SK-N-SH (cell line): ENCODE results near the gene CRIP3. TPM values are rescaled to one million over a fixed set of nuclear protein-coding genes. Genes with fewer than 3 reads are reported as not detected.

ENCODE experiments used
- CTCF ChIA-PET: fragments of 300-600, 350-600 bp; formaldehyde crosslinking; extraction: SDS; loops from one replicate; lab custom pipeline; 2021; lab: Yijun Ruan, JAX
- POLR2A ChIA-PET: fragments of 350-600 bp; sonication (Branson Sonifier 250); formaldehyde crosslinking; extraction: SDS; loops from one replicate; lab custom pipeline; 2020; ENCODE audit warnings: antibody characterized with exemption, inconsistent platforms; lab: Yijun Ruan, JAX
- DNase-seq: peaks from one replicate; pipeline ENCODE4 v3.0.0; 2012
- H2AFZ ChIP-seq: fragments of 200-600 bp; sonication (generic); 2 replicates; pipeline ENCODE4 v1.8.1; 2016; ENCODE audit warnings: antibody characterized with exemption, mild to moderate bottlenecking, low read depth
- H3F3A ChIP-seq: fragments of 200-600 bp; sonication (generic); replicated peaks from 2 replicates; pipeline ENCODE3; 2016; ENCODE audit warnings: antibody characterized with exemption, mild to moderate bottlenecking; ENCODE audit not compliant: insufficient read depth
- H3K27ac ChIP-seq, 2 experiments: fragments of 200-500 bp in 1 of 2; fragments of 200-600 bp in 1 of 2; sonication (Bioruptor generic) in 1 of 2; sonication (generic), shearing (Covaris generic) in 1 of 2; 2 replicates each; pipeline versions ENCODE4 v1.5.1 to v1.6.1; 2014 to 2016; ENCODE audit warnings: low read depth in 2 of 2, inconsistent platforms in 1 of 2, low read length in 1 of 2, mild to moderate bottlenecking in 1 of 2, mixed read lengths in 1 of 2
- H3K27me3 ChIP-seq: fragments of 200-600 bp; sonication (generic), shearing (Covaris generic); 2 replicates; pipeline ENCODE4 v1.6.1; 2016; ENCODE audit warnings: mixed run types; ENCODE audit not compliant: insufficient read depth
- H3K36me3 ChIP-seq, 2 experiments: fragments of 200-500 bp in 1 of 2; fragments of 200-600 bp in 1 of 2; sonication (Bioruptor generic) in 1 of 2; sonication (generic) in 1 of 2; replicated peaks in 1 of 2; 2 replicates each; pipeline versions ENCODE3 to v1.5.1; 2014 to 2016; ENCODE audit warnings: low read length in 1 of 2, mild to moderate bottlenecking in 1 of 2; ENCODE audit not compliant: insufficient read depth in 2 of 2, control insufficient read depth in 1 of 2
- H3K4me1 ChIP-seq, 2 experiments: fragments of 200-500 bp in 1 of 2; fragments of 200-600 bp in 1 of 2; sonication (Bioruptor generic) in 1 of 2; sonication (generic), shearing (Covaris generic) in 1 of 2; 2 replicates each; pipeline versions ENCODE4 v1.5.1 to v1.6.1; 2014 to 2016; ENCODE audit warnings: low read depth in 1 of 2, low read length in 1 of 2, mixed run types in 1 of 2; ENCODE audit not compliant: insufficient read depth in 2 of 2, control insufficient read depth in 1 of 2
- H3K4me2 ChIP-seq: fragments of 200-600 bp; sonication (generic), shearing (Covaris generic); 2 replicates; pipeline ENCODE4 v1.6.1; 2017; ENCODE audit warnings: mixed run types
- H3K4me3 ChIP-seq, 2 experiments: fragments of 200-500 bp in 1 of 2; fragments of 200-600 bp in 1 of 2; sonication (Bioruptor generic) in 1 of 2; sonication (generic), shearing (Covaris generic) in 1 of 2; 2 replicates each; pipeline versions ENCODE4 v1.5.1 to v1.8.1; 2014 to 2016; ENCODE audit warnings: low read depth in 2 of 2, inconsistent platforms in 1 of 2, low read length in 1 of 2, mild to moderate bottlenecking in 1 of 2, mixed read lengths in 1 of 2, moderate library complexity in 1 of 2
- H3K79me2 ChIP-seq: fragments of 200-600 bp; sonication (generic); 2 replicates; pipeline ENCODE4 v1.8.1; 2017; ENCODE audit warnings: mild to moderate bottlenecking; ENCODE audit not compliant: insufficient read depth
- H3K9ac ChIP-seq: fragments of 200-600 bp; sonication (generic); 2 replicates; pipeline ENCODE4 v1.6.1; 2017; ENCODE audit warnings: mixed run types
- H3K9me2 ChIP-seq: fragments of 200-600 bp; sonication (generic); 2 replicates; pipeline ENCODE4 v1.6.1; 2017; ENCODE audit warnings: mixed run types
- H3K9me3 ChIP-seq: fragments of 200-600 bp; sonication (generic); 2 replicates; pipeline ENCODE4 v1.6.1; 2017; ENCODE audit warnings: mixed run types, mild to moderate bottlenecking, moderate library complexity
- H4K20me1 ChIP-seq: fragments of 200-600 bp; sonication (generic); 2 replicates; pipeline ENCODE4 v1.6.1; 2017; ENCODE audit warnings: mild to moderate bottlenecking, mixed run types; ENCODE audit not compliant: insufficient read depth
- CHD2 ChIP-seq: fragments of 150-350 bp; IDR thresholded peaks from 2 replicates; pipeline ENCODE4 v1.6.1; 2018; ENCODE audit warnings: low read length; ENCODE audit not compliant: partially characterized antibody
- RCOR1 ChIP-seq: fragments of 150-350 bp; IDR thresholded peaks from 2 replicates; pipeline ENCODE4 v1.6.1; 2017; ENCODE audit warnings: antibody characterized with exemption, low read length
- REST ChIP-seq: IDR thresholded peaks from 2 replicates; pipeline ENCODE4 v1.6.1; 2012; ENCODE audit warnings: mild to moderate bottlenecking, low read depth, low read length, moderate library complexity
- TAF1 ChIP-seq: IDR thresholded peaks from 2 replicates; pipeline ENCODE4 v1.6.1; 2012; ENCODE audit warnings: low read depth, mild to moderate bottlenecking, low read length, moderate library complexity, borderline replicate concordance
- TCF12 ChIP-seq: IDR thresholded peaks from 2 replicates; pipeline ENCODE4 v1.4.0; 2012
- TEAD4 ChIP-seq: IDR thresholded peaks from 2 replicates; pipeline ENCODE4 v1.4.0; 2012; ENCODE audit warnings: mild to moderate bottlenecking, borderline replicate concordance; ENCODE audit not compliant: insufficient read depth
- WGBS: methylation state at CpG from one replicate; pipeline ENCODE4 v1.1.6; 2017; ENCODE audit warnings: low lambda C conversion rate; 5-methylcytosine and 5-hydroxymethylcytosine counted together
- polyA plus RNA-seq, 3 experiments: library from polyadenylated mRNA; depleted of rRNA; stranded (reverse); fragments of >200 nt; gene quantifications; 2 replicates each; pipeline ENCODE4 v1.2.3, GENCODE V29; 2012
- TF ChIP-seq, protein P1 (sequence below): IDR thresholded peaks from 2 replicates; pipeline ENCODE4; 2012
- TF ChIP-seq, protein P2 (sequence below): fragments of 200-600 bp; sonication (generic); IDR thresholded peaks from 2 replicates; pipeline ENCODE4 v1.6.1; 2017; ENCODE audit warnings: antibody characterized with exemption, mild to moderate bottlenecking, moderate library complexity
- TF ChIP-seq, protein P3 (sequence below): fragments of 150-350 bp; IDR thresholded peaks from 2 replicates; pipeline ENCODE4 v1.6.1; 2016; ENCODE audit warnings: mild to moderate bottlenecking, low read depth, low read length
- TF ChIP-seq, protein P4 (sequence below): fragments of 150-350 bp; IDR thresholded peaks from 2 replicates; pipeline ENCODE4 v1.6.1; 2017; ENCODE audit warnings: antibody characterized with exemption, low read length, low read depth, borderline replicate concordance
- TF ChIP-seq, protein P5 (sequence below): IDR thresholded peaks from 2 replicates; pipeline ENCODE4 v1.4.0; 2012; ENCODE audit warnings: low read depth, borderline replicate concordance

The CRIP3 gene
- polyA plus RNA-seq, 1 of the 3 experiments (the other 2 are of a cell fraction), result not detected

DNA sequence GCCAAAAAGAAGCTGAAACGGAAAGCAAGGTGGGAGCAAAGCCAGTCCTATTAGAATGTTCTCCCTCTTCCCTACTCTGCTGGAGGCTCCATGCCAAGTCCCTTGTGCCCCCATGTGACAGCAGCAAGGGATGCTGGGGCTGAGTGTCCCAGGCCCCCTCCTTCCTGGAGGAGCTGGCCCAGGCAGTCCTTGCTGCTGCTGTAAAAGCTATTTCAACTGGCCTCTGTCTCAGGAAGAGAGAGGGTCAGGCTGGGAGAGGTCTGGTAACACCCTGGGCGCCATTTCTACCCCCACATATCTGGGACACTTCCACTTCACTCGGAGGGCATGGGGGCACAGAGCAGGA is 40.3 kb downstream of the CRIP3 start:
- no peaks in the 10 kb centered on the region for H3F3A ChIP-seq
- POLR2A ChIA-PET, result interaction anchor here (1.0 kb wide), 1 partner anchor 9 kb away, joined by 3 read pairs; no protein-coding TSS in a partner anchor
- no peak overlapping the region for H2AFZ ChIP-seq
- H4K20me1 ChIP-seq, result no peaks in the 10 kb centered on the region
- H3K9ac ChIP-seq, result no peak overlapping the region
- no peaks in the 10 kb centered on the region for H3K79me2 ChIP-seq
- H3K4me1 ChIP-seq, result peaks cover 0 to 17% of the 10 kb centered on the region in 2 experiments; a peak in 1 of 4 replicates
- H3K9me2 ChIP-seq, result no peaks in the 10 kb centered on the region
- H3K27ac ChIP-seq, result no peak overlapping the region
- TF ChIP-seq CHD2 (no peak), RCOR1 (no peak), TAF1 (no peak), TCF12 (no peak), TEAD4 (no peak), REST (no peak)
- TF ChIP-seq, protein P1, sequence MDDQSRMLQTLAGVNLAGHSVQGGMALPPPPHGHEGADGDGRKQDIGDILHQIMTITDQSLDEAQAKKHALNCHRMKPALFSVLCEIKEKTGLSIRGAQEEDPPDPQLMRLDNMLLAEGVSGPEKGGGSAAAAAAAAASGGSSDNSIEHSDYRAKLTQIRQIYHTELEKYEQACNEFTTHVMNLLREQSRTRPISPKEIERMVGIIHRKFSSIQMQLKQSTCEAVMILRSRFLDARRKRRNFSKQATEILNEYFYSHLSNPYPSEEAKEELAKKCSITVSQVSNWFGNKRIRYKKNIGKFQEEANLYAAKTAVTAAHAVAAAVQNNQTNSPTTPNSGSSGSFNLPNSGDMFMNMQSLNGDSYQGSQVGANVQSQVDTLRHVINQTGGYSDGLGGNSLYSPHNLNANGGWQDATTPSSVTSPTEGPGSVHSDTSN, result no peak
- TF ChIP-seq, protein P2, sequence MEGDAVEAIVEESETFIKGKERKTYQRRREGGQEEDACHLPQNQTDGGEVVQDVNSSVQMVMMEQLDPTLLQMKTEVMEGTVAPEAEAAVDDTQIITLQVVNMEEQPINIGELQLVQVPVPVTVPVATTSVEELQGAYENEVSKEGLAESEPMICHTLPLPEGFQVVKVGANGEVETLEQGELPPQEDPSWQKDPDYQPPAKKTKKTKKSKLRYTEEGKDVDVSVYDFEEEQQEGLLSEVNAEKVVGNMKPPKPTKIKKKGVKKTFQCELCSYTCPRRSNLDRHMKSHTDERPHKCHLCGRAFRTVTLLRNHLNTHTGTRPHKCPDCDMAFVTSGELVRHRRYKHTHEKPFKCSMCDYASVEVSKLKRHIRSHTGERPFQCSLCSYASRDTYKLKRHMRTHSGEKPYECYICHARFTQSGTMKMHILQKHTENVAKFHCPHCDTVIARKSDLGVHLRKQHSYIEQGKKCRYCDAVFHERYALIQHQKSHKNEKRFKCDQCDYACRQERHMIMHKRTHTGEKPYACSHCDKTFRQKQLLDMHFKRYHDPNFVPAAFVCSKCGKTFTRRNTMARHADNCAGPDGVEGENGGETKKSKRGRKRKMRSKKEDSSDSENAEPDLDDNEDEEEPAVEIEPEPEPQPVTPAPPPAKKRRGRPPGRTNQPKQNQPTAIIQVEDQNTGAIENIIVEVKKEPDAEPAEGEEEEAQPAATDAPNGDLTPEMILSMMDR, result no peak
- TF ChIP-seq, protein P3, sequence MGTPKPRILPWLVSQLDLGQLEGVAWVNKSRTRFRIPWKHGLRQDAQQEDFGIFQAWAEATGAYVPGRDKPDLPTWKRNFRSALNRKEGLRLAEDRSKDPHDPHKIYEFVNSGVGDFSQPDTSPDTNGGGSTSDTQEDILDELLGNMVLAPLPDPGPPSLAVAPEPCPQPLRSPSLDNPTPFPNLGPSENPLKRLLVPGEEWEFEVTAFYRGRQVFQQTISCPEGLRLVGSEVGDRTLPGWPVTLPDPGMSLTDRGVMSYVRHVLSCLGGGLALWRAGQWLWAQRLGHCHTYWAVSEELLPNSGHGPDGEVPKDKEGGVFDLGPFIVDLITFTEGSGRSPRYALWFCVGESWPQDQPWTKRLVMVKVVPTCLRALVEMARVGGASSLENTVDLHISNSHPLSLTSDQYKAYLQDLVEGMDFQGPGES, result no peak
- TF ChIP-seq, protein P4, sequence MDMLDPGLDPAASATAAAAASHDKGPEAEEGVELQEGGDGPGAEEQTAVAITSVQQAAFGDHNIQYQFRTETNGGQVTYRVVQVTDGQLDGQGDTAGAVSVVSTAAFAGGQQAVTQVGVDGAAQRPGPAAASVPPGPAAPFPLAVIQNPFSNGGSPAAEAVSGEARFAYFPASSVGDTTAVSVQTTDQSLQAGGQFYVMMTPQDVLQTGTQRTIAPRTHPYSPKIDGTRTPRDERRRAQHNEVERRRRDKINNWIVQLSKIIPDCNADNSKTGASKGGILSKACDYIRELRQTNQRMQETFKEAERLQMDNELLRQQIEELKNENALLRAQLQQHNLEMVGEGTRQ, result no peak
- TF ChIP-seq, protein P5, sequence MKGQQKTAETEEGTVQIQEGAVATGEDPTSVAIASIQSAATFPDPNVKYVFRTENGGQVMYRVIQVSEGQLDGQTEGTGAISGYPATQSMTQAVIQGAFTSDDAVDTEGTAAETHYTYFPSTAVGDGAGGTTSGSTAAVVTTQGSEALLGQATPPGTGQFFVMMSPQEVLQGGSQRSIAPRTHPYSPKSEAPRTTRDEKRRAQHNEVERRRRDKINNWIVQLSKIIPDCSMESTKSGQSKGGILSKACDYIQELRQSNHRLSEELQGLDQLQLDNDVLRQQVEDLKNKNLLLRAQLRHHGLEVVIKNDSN, result no peak
- CTCF ChIA-PET, result interaction anchor here (1.6 to 2.4 kb wide), 2 partner anchors 31 to 39 kb away, joined by 7 to 8 read pairs; partner anchors contain the start of gene DNPH1
- no peaks in the 10 kb centered on the region for H3K36me3 ChIP-seq
- no peak for DNase-seq
- H3K4me3 ChIP-seq, result no peak overlapping the region
- no peak overlapping the region for H3K4me2 ChIP-seq
- H3K9me3 ChIP-seq, result no peaks in the 10 kb centered on the region
- WGBS, result 87% methylated on average over 3 of the region's 3 CpGs
- no peaks in the 10 kb centered on the region for H3K27me3 ChIP-seq
